CD4-positive, CD25-positive, alpha-beta regulatory T cell (primary cell): Measurements from ENCODE around the gene PKDREJ. TPM values are rescaled to one million over a fixed set of nuclear protein-coding genes. Genes with fewer than 3 reads are reported as not detected.

Experiments
- ATAC-seq, 2 donors: fragments of 150-1000 bp; cut with Tn5 transposase; one replicate each; pipeline ENCODE4 v1.10.0; 2021; ENCODE audit warnings: low read depth in 2 of 2, moderate number of reproducible peaks in 2 of 2, moderate library complexity in 1 of 2
- DNase-seq, 3 donors: peaks; one replicate each; pipeline versions ENCODE4 v3.0.0 to v3.0.0-alpha.2; 2012 to 2022; ENCODE audit warnings: mixed read lengths in 1 of 3
- H3K27ac ChIP-seq: one replicate; pipeline ENCODE4 v1.7.0; 2013; ENCODE audit warnings: mild to moderate bottlenecking, low read length; ENCODE audit not compliant: insufficient read depth, poor library complexity, severe bottlenecking
- H3K27me3 ChIP-seq: one replicate; pipeline ENCODE4 v1.7.0; 2013; ENCODE audit warnings: low read length; ENCODE audit not compliant: control insufficient read depth, insufficient read depth
- H3K36me3 ChIP-seq: one replicate; pipeline ENCODE4 v1.7.0; 2013; ENCODE audit warnings: mild to moderate bottlenecking, low read length, moderate library complexity; ENCODE audit not compliant: control insufficient read depth, insufficient read depth
- H3K4me1 ChIP-seq: 2 replicates; pipeline ENCODE4 v1.7.0; 2013; ENCODE audit warnings: mild to moderate bottlenecking, low read length; ENCODE audit not compliant: insufficient read depth, control insufficient read depth, poor library complexity, severe bottlenecking
- H3K4me3 ChIP-seq: one replicate; pipeline ENCODE4 v1.7.0; 2013; ENCODE audit warnings: low read depth, mild to moderate bottlenecking, low read length, moderate library complexity
- H3K9me3 ChIP-seq, 2 experiments: 1 replicate in 1 of 2; 2 replicates in 1 of 2; pipeline ENCODE4 v1.7.0; 2013; ENCODE audit warnings: low read length in 2 of 2, mild to moderate bottlenecking in 1 of 2, moderate library complexity in 1 of 2; ENCODE audit not compliant: control insufficient read depth in 2 of 2
- H3K27ac Mint-ChIP-seq, 3 donors: one replicate each; pipeline ENCODE4 v1.8.0; 2020 to 2022; ENCODE audit warnings: mild to moderate bottlenecking in 3 of 3, mixed read lengths in 3 of 3, moderate library complexity in 2 of 3
- H3K27me3 Mint-ChIP-seq: one replicate; pipeline ENCODE4 v1.8.0; 2022; ENCODE audit warnings: mild to moderate bottlenecking, mixed read lengths
- H3K36me3 Mint-ChIP-seq: one replicate; pipeline ENCODE4 v1.8.0; 2020; ENCODE audit warnings: mixed read lengths
- H3K4me1 Mint-ChIP-seq, 4 donors: one replicate each; pipeline ENCODE4 v1.8.0; 2020 to 2022; ENCODE audit warnings: mixed read lengths in 4 of 4, mild to moderate bottlenecking in 1 of 4
- H3K4me3 Mint-ChIP-seq, 4 donors: one replicate each; pipeline ENCODE4 v1.8.0; 2020 to 2022; ENCODE audit warnings: mild to moderate bottlenecking in 4 of 4, mixed read lengths in 4 of 4, moderate library complexity in 3 of 4
- H3K9me3 Mint-ChIP-seq, 7 donors: one replicate each; pipeline ENCODE4 v1.8.0; 2020 to 2022; ENCODE audit warnings: mixed read lengths in 7 of 7, mild to moderate bottlenecking in 3 of 7, moderate library complexity in 2 of 7
- polyA plus RNA-seq, 4 donors: library from polyadenylated mRNA; unstranded; fragments of 300-500 nt; fragmentation: Illumina TruSeq; gene quantifications; one replicate each; pipeline ENCODE4 v1.2.3, GENCODE V29; 2021
- total RNA-seq: library from RNA; stranded (reverse); gene quantifications from one replicate; pipeline ENCODE4 v1.2.3, GENCODE V29; 2022

The PKDREJ gene
- total and polyA plus RNA-seq, 5 donors from 2014 or later = 0.19 TPM; not detected in 4

DNA sequence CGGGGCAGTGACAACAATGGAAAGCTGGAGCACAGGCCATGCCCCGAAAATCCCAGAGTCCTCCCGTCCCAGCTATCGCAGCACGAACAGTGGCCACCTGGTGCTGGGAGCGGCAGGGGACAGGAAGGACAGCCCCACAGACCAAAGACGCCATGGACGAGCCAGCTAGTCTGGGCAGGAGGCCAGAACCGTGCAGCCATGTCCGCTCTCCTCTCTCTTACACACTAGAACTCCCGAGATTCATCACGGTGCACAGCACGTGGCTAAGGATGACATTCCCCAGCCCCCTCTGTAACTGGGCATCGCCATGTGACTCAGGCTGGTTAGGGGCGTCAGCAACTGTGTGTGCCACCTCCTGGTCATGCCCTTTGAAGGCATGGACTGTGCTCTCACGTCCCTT is 17.6 kb downstream of the PKDREJ start:
- peaks cover 6% of the 10 kb centered on the region for H3K4me1 ChIP-seq
- H3K27me3 ChIP-seq = no peaks in the 10 kb centered on the region
- H3K36me3 ChIP-seq = peaks cover 9% of the 10 kb centered on the region
- H3K9me3 ChIP-seq = no peaks in the 10 kb centered on the region
- DNase-seq = no peak
- Mint-ChIP-seq H3K27me3 (no peaks in the 10 kb centered on the region), H3K4me1 (peaks cover 0 to 17% (median 8%) of the 10 kb centered on the region in 4 donors), H3K27ac (no peak overlapping the region), H3K4me3 (no peak overlapping the region), H3K9me3 (peaks cover 0 to 1% (median 0%) of the 10 kb centered on the region in 7 donors), H3K36me3 (no peaks in the 10 kb centered on the region)
- no peak overlapping the region for H3K4me3 ChIP-seq
- H3K27ac ChIP-seq = no peak overlapping the region
- ATAC-seq = no peak

DNA sequence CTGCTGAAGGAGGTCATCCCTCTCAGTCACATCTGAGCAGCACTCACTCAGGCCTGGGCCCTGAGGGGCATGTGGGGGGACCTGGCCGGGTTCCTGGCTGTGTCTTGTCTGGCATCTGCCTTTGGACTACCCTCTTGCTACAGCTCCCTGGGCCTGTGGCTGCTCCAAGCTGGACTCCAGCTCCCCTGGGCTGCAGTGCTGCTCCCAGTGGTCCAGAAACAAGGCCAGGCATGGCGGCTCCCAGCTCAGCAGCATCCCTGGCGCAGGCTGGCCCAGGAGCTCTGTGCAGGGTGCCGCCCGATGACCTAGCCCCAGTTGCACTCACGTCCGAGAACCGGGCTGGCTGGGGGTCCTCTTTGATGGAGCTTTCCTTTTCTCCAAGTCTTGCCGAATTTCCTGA is 18.4 kb downstream of the PKDREJ start:
- DNase-seq = no peak
- peaks cover 0 to 1% (median 0%) of the 10 kb centered on the region in 7 donors for H3K9me3 Mint-ChIP-seq

DNA sequence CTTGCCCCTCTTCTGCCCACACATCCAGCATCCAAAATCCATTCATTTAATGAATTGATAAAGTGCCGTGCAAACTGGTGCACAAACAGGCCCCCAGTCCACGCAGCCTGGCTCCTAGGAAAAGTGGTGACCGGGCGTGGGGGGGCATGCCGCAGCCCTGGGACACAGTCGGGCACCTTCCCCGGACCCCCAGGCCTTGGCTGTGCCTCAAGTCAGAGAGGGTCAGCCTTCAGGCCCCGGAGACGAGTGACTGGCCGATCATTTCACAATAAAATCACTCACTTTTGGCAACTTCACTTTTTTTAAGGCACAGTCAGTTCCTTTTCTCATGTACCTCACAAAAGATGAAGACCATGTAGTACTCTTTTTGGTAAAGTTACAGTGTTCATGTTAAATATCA is 21.1 kb downstream of the PKDREJ start:
- Histone ChIP-seq H3K4me3 (no peak overlapping the region), H3K9me3 (no peaks in the 10 kb centered on the region), H3K27ac (no peak overlapping the region), H3K36me3 (peaks cover 9% of the 10 kb centered on the region), H3K4me1 (peaks cover 7% of the 10 kb centered on the region), H3K27me3 (no peaks in the 10 kb centered on the region)
- H3K27ac Mint-ChIP-seq = no peak overlapping the region
- peaks cover 0 to 13% (median 2%) of the 10 kb centered on the region in 4 donors for H3K4me1 Mint-ChIP-seq
- DNase-seq (no peak), ATAC-seq (no peak)
- peaks cover 6% of the 10 kb centered on the region for H3K36me3 Mint-ChIP-seq
- H3K27me3 Mint-ChIP-seq = no peaks in the 10 kb centered on the region
- H3K4me3 Mint-ChIP-seq = no peak overlapping the region
- H3K9me3 Mint-ChIP-seq = peaks cover 0 to 1% (median 0%) of the 10 kb centered on the region in 7 donors

More for the DNA sequence above, 18.4 kb downstream of the PKDREJ start:
- Mint-ChIP-seq H3K27ac (no peak overlapping the region), H3K4me3 (no peak overlapping the region), H3K4me1 (peaks cover 0 to 19% (median 8%) of the 10 kb centered on the region in 4 donors), H3K27me3 (no peaks in the 10 kb centered on the region), H3K36me3 (no peaks in the 10 kb centered on the region)
- no peak overlapping the region for H3K4me3 ChIP-seq
- peaks cover 6% of the 10 kb centered on the region for H3K4me1 ChIP-seq
- H3K9me3 ChIP-seq = no peaks in the 10 kb centered on the region
- peaks cover 9% of the 10 kb centered on the region for H3K36me3 ChIP-seq
- H3K27ac ChIP-seq = no peak overlapping the region
- H3K27me3 ChIP-seq = no peaks in the 10 kb centered on the region
- no peak for ATAC-seq

DNA sequence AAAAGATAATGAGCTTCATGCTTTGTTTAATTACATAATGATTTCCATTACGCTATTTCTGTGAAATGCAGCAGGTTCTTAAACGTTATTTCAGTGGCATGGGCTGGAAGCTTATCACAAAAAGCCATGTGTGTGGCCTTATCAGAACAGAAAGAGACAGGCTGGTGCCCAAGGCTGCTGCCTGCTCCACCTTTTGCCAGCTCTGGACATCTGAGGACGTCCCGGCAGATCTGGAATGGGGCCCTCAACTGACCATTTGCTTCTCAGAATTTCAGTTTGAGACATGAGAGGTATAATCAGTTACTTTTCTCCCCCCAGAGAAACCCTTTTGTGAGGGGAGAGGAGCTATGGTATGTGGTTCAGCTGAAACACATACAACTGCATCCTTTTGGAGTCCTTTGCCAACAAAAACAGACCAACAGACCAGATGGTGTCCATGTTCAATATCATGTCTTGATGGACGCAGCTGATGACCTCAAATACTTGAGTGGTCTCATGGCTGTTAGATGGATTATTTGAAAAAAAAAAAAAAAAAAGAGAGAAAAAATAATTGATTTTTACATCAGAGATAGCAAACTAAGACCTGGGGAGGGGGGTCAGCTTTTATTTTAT is 21.6 kb downstream of the PKDREJ start:
- Histone ChIP-seq H3K27ac (no peak overlapping the region), H3K4me1 (peaks cover 7% of the 10 kb centered on the region), H3K27me3 (no peaks in the 10 kb centered on the region), H3K4me3 (no peak overlapping the region), H3K9me3 (no peaks in the 10 kb centered on the region), H3K36me3 (peaks cover 9% of the 10 kb centered on the region)
- H3K4me1 Mint-ChIP-seq = peaks cover 0 to 11% (median 2%) of the 10 kb centered on the region in 4 donors
- ATAC-seq (no peak), DNase-seq (no peak)
- H3K27ac Mint-ChIP-seq = no peak overlapping the region
- H3K9me3 Mint-ChIP-seq = peaks cover 0 to 1% (median 0%) of the 10 kb centered on the region in 7 donors
- peaks cover 12% of the 10 kb centered on the region for H3K36me3 Mint-ChIP-seq
- H3K4me3 Mint-ChIP-seq = no peak overlapping the region
- H3K27me3 Mint-ChIP-seq = no peaks in the 10 kb centered on the region

DNA sequence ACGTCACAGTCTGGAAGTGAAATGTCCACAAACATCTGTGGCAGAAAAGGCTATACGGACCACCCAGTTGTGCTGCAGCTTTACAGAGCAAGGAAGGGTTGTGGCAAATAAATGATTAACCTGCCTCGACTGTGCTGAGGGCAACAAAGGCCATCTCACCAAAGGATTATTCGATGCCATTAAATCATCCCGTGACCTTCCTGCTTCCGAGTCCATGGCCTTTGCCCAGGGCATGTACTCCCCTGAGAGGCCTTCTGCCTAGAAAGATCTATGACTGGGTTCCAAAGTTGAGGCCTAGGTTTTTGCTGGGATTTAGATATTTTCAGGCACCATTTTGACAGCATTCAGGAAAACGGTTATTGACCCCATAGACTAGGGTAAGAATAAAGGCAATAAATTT is 22.2 kb downstream of the PKDREJ start:
- no peak for ATAC-seq
- H3K27me3 ChIP-seq = no peaks in the 10 kb centered on the region
- H3K4me1 ChIP-seq = peaks cover 7% of the 10 kb centered on the region
- Mint-ChIP-seq H3K36me3 (peaks cover 14% of the 10 kb centered on the region), H3K27me3 (no peaks in the 10 kb centered on the region), H3K27ac (no peak overlapping the region), H3K4me3 (no peak overlapping the region), H3K4me1 (peaks cover 0 to 10% (median 2%) of the 10 kb centered on the region in 4 donors), H3K9me3 (peaks cover 0 to 1% (median 0%) of the 10 kb centered on the region in 7 donors)
- H3K4me3 ChIP-seq = no peak overlapping the region
- DNase-seq = no peak
- H3K36me3 ChIP-seq = peaks cover 9% of the 10 kb centered on the region
- H3K27ac ChIP-seq = no peak overlapping the region
- no peaks in the 10 kb centered on the region for H3K9me3 ChIP-seq

DNA sequence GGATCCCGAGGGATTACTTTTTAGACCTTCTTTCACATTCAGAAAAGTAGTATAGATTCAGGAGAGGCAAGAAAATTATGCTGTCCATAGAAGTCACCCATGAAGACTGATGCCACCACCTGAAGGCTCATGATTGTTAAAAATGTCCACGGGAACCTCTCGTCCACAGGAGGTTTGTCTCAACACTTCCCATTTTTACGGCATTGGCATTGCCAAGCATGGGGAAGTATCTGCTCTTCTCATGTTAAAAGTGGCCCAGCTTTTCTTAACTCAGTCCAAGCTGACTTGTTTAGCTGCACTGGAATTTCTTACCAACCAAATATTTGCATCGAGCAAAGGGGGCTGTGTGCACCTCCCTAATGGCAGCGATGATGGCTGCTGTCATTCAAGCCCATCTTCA is 22.6 kb downstream of the PKDREJ start:
- no peaks in the 10 kb centered on the region for H3K27me3 Mint-ChIP-seq
- H3K27ac Mint-ChIP-seq = no peak overlapping the region
- H3K4me3 Mint-ChIP-seq = no peak overlapping the region

DNA sequence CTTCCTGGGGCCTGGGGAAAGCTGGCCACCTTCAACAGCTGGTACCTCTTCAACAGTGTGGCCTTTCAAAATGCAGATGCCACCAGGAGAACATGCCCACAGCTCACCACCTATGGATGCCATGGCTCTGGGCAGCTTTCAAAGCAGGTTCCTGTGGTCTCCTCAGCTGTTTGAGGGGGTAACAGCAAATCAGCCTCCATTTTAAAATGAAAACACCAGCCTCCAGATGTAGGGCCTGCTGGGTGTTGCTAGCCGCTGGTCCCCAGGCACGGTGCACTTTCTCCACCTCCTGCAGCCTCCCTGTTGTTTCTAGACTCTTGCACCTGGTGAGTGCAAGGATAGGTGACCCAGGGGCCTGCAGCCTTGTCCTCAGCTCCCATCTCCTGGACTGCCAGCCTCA is 23.1 kb downstream of the PKDREJ start:
- Mint-ChIP-seq H3K27ac (peak overlapping the region in 1 of 3 donors; percentile 79), H3K9me3 (peaks cover 0 to 1% (median 0%) of the 10 kb centered on the region in 7 donors), H3K4me3 (no peak overlapping the region), H3K27me3 (no peaks in the 10 kb centered on the region), H3K36me3 (peaks cover 20% of the 10 kb centered on the region), H3K4me1 (peaks cover 0 to 10% (median 2%) of the 10 kb centered on the region in 4 donors)
- peaks cover 7% of the 10 kb centered on the region for H3K4me1 ChIP-seq
- no peaks in the 10 kb centered on the region for H3K9me3 ChIP-seq
- no peak for DNase-seq
- peaks cover 12% of the 10 kb centered on the region for H3K36me3 ChIP-seq
- H3K27ac ChIP-seq = no peak overlapping the region
- no peaks in the 10 kb centered on the region for H3K27me3 ChIP-seq
- no peak for ATAC-seq
- no peak overlapping the region for H3K4me3 ChIP-seq

More for the DNA sequence above, 22.6 kb downstream of the PKDREJ start:
- H3K4me3 ChIP-seq = no peak overlapping the region
- no peaks in the 10 kb centered on the region for H3K9me3 ChIP-seq
- peaks cover 9% of the 10 kb centered on the region for H3K36me3 ChIP-seq
- H3K9me3 Mint-ChIP-seq = peaks cover 0 to 1% (median 0%) of the 10 kb centered on the region in 7 donors
- H3K4me1 Mint-ChIP-seq = peaks cover 0 to 10% (median 2%) of the 10 kb centered on the region in 4 donors
- H3K36me3 Mint-ChIP-seq = peaks cover 17% of the 10 kb centered on the region
- DNase-seq = no peak
- no peak for ATAC-seq
- H3K27ac ChIP-seq = no peak overlapping the region
- peaks cover 7% of the 10 kb centered on the region for H3K4me1 ChIP-seq
- H3K27me3 ChIP-seq = no peaks in the 10 kb centered on the region
